Measurements from ENCODE around the gene RTN4R.
"Not testable (repeated sequence)": the region's sequence is repeated elsewhere in the genome, so short reads cannot be mapped to it uniquely, and the experiment has no call there.

RTN4R gene

GRCh38 chr22:20291604-20292063 lies 23.5 kb upstream of the RTN4R start:
- DNase-seq = no peak

GRCh38 chr22:20291249-20291586 lies 23.1 kb upstream of the RTN4R start:
- DNase-seq = no peak
- intact Hi-C loops (cut with DNase I) = no loop called here

More at GRCh38 chr22:20291604-20292063, 23.5 kb upstream of the RTN4R start:
- intact Hi-C loops (cut with DNase I) = no loop called here

- no peak for DNase-seq
- intact Hi-C loops (cut with DNase I) = no loop called here
Measured at GRCh38 chr22:20290578-20291248, 22.6 kb upstream of the RTN4R start.

GRCh38 chr22:20290045-20290392 lies 21.9 kb upstream of the RTN4R start:
- no peak for DNase-seq
- intact Hi-C loops (cut with DNase I) = no loop called here

- intact Hi-C loops (cut with DNase I) = loop anchor here (5.0 kb wide), 1 partner anchor 132 kb away; no protein-coding TSS in a partner anchor
- DNase-seq = not testable (repeated sequence)
Measured at GRCh38 chr22:20289182-20290044, 21.3 kb upstream of the RTN4R start.

- DNase-seq = not testable (repeated sequence)
- intact Hi-C loops (cut with DNase I) = loop anchor here (5.0 kb wide), 1 partner anchor 130 kb away; no protein-coding TSS in a partner anchor
Measured at GRCh38 chr22:20286784-20287423, 18.8 kb upstream of the RTN4R start.

- intact Hi-C loops (cut with DNase I) = loop anchor here (5.0 kb wide), 1 partner anchor 129 kb away; no protein-coding TSS in a partner anchor
- not testable (repeated sequence) for DNase-seq
Measured at GRCh38 chr22:20286312-20286660, 18.2 kb upstream of the RTN4R start.

- intact Hi-C loops (cut with DNase I) = loop anchor here (5.0 kb wide), 1 partner anchor 128 kb away; no protein-coding TSS in a partner anchor
- DNase-seq = peak; percentile 38 to 95 (median 82)
Measured at GRCh38 chr22:20285473-20286311, 17.6 kb upstream of the RTN4R start.

GRCh38 chr22:20284471-20285086 lies 16.5 kb upstream of the RTN4R start:
- no peak for DNase-seq
- intact Hi-C loops (cut with DNase I) = loop anchor here (5.0 kb wide), 1 partner anchor 127 kb away; no protein-coding TSS in a partner anchor

- intact Hi-C loops (cut with DNase I) = no loop called here
- DNase-seq = peak in 6 of 42 donors; percentile 12 to 34 (median 22)
Measured at GRCh38 chr22:20283674-20284066, 15.6 kb upstream of the RTN4R start.

- no peak for DNase-seq
- intact Hi-C loops (cut with DNase I) = no loop called here
Measured at GRCh38 chr22:20282901-20283673, 15.0 kb upstream of the RTN4R start.

- DNase-seq = no peak
- intact Hi-C loops (cut with DNase I) = no loop called here
Measured at GRCh38 chr22:20281891-20282290, 13.8 kb upstream of the RTN4R start.

- intact Hi-C loops (cut with DNase I) = not testable (repeated sequence)
Measured at GRCh38 chr22:20281473-20281872, 13.4 kb upstream of the RTN4R start.

GRCh38 chr22:20280866-20281265 lies 12.7 kb upstream of the RTN4R start:
- DNase-seq = no peak
- intact Hi-C loops (cut with DNase I) = no loop called here

More at GRCh38 chr22:20281473-20281872, 13.4 kb upstream of the RTN4R start:
- DNase-seq = not testable (repeated sequence)

- peak in 32 of 42 donors; percentile 21 to 71 (median 50) for DNase-seq
- intact Hi-C loops (cut with DNase I) = not testable (repeated sequence)
Measured at GRCh38 chr22:20280163-20280562, 12.0 kb upstream of the RTN4R start.

GRCh38 chr22:20279662-20280134 lies 11.6 kb upstream of the RTN4R start:
- DNase-seq = no peak
- intact Hi-C loops (cut with DNase I) = no loop called here

- DNase-seq; intact Hi-C loops (cut with DNase I): not testable (repeated sequence)
Measured at GRCh38 chr22:20278726-20279490, 10.8 kb upstream of the RTN4R start.
